Globus pallidus (tissue), 1 donor: ENCODE results near the gene RGS6.
A peak's percentile ranks its signal among the peaks of the same experiment; 100 is the strongest.

Experiments used
- DNase-seq: peaks from one replicate; pipeline ENCODE4 v3.0.0-alpha.2; 2015; ENCODE audit warnings: low spot score

Gene RGS6

DNA sequence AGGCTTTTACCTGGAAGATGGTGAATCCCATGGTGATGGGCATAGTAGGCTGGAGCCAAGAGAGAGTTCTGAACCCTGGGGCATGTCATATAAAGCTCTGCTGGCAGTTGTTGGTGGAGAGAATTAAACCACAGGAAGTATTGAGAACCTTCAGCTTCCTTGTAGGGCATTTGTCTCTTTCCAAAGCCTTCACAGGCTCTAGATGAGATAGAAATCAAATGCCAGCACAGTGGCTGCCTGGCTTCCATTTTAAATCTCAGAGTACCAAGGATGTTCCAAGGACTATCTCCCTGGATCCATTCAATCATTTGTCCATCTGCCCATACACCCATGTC, 592.0 kb downstream of the RGS6 start:
- no peak for DNase-seq

DNA sequence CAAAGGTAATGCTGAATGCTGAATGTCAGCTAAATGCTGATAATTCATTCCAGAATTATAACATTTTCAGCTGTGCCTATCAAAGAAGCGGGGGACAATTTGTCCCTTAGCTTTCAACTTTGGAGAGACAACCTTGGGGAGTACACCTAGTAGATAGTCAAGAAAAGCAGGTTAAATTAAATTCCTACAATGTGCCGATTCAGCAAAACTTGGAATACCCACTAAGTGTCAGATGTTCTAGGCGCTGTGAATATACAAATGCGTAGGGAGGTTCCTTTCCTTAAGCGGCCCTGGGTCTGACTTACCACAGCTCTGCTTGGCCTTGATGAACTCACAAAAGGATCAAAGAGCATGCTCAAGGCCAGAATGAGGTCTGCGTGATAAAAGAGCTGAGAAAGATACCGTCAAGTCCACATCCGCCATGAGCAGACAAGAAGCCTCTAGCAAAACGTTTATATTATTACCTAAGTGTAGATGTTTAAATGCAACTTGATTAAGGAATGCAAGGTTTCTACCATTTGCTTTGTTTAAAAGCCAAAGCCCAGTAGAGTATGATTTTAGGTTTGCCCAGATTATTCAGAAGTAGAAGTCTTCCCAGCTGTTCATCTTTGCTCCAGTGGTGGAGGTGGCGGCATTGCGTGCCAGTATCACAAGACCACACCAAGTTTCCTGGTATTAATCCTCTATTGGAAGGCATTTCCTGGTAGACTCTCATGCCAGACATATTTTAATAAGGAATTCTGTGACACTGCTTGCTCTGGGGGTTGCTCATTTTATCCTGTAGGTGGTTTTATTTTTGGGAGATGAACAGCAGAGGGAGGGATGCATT, 593.1 kb downstream of the RGS6 start:
- no peak for DNase-seq

DNA sequence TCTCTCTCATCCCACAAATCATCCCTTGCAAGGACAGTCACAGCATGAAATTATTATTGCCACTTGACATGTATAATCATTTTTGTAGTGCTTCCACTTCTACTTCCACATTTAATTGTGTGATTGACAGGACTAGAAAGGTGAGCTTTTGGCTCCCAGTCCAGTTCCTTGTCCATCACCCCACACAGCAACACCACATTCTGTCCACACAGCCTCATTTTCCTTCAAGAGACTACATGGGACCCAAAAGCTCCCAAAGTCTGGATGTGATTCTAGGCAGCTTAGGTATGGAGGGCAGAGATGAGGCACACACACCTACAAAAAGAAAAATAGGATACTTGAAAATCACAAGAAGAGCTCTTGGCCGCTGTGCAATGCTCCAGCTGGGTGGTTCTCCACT, 595.4 kb downstream of the RGS6 start:
- no peak for DNase-seq

DNA sequence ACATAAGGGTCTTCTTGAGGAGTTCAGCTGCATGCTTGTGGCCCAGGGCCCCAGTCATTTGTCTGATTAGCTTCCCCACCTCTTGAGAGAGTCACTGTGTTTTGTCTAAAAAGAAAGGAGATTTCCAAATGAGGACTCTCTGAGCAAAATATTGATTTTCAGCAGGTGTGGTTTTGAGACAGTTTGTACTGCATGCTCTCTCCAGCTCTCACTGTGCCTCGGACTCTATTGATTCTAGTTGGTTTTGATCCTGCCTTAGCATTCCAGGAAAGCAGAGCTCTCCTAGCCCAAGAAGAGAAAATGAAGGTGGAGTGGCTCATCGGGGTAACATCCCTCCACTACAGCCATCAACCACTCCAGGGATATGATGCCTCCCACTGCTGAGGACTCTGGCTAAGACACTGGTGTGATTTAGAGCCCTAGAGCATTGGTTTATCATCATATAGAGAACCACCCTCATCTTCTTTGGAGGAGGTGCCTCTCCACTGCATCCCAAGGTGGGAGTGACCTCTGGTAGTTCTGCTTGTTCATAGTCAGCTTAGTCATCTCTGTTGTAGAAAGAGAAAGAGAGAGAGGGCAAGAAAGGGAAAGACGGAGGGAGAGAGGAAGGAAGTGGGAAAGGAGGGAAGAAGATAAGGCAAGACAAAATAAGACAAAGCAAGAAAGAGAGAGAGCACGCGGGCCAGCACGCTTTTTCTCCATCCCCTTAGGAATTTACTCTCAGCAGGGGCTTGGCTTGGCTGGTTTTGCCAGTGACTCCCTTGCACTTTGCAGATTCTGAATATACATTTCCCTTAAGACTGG, 596.0 kb downstream of the RGS6 start:
- no peak for DNase-seq

DNA sequence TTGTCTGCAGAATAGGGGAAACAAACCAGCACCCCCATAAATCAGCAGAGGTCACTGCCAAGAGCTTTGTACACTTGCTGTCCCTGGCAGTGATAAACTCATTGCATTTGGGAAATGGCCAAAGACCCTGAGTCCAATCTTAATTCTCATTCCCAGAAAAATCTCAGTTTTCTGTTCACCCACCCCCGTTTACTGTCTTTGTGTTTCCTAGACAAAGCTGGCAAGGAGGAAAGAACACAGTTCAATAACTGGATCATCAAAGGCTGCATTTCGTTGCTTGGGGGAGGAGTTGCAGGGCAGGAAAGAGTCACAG, 596.6 kb downstream of the RGS6 start:
- DNase-seq, result no peak

DNA sequence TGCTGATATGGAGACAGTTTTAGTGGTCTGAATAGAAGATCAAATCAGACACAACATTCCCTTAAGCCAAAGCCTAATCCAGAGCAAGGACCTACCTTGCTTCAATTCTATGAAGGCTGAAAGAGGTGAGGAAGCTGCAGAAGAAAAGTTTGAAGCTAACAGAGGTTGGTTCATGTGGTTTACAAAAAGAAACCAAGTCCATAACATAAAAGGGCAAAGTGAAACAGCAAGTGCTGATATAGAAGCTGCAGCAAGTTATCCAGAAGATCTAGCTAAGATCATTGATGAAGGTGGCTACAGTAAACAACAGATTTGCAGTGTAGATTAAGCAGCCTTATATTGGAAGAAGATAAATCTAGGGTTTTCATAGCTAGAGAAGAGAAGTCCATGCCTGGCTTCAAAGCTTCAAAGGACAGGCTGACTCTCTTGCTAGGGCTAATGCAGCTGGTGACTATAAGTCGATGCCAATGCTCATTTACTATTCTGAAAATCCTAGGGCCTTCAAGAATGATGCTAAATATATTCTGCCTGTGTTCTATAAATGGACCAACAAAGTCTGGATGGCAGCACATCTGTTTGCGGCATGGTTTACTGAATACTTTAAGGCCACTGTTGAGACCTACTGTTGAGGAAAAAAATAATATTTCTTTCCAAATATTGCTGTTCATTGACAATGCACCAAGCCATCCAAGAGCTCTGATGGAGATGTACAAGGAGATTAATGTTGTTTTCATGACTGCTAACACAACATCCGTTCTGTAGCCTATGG, 600.6 kb downstream of the RGS6 start:
- DNase-seq, result no peak

DNA sequence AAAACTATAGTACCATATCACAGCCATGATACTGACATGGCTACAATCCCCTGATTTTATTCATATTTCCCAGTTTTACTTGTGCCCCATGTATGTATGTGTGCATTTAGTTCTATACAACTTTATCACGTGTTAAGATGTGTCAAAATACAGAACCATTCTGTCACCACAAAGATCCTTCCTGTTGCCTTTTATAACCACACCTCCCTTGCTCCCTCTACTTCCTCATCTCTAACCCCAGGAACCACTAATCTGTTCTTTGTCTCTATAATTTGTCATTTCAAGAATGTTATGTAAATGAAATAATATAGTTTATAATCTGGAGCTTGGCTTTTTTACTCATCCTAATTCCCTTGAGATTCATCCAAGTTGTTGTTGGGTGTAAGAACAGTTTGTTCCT, 603.3 kb downstream of the RGS6 start:
- DNase-seq, result no peak

DNA sequence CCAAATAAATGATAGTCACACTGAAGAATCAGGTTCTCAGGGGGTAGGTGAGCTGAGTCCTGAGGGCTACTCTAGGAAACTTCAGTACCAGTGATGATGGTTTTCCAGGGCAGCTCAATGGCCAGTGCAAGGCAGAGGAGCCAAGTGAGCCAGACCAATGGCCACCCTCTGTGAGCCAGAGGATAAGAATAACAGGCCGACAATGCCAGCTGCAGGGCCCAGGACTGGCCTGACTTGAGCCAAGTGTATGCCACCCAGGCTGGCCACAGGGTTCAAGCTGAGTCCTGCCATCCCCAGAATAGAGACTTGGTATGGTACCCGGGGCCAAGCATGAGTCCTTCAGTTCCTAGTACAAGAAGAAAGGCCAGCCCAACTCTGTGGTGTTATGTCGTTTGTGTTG, 606.2 kb downstream of the RGS6 start:
- DNase-seq, result no peak

DNA sequence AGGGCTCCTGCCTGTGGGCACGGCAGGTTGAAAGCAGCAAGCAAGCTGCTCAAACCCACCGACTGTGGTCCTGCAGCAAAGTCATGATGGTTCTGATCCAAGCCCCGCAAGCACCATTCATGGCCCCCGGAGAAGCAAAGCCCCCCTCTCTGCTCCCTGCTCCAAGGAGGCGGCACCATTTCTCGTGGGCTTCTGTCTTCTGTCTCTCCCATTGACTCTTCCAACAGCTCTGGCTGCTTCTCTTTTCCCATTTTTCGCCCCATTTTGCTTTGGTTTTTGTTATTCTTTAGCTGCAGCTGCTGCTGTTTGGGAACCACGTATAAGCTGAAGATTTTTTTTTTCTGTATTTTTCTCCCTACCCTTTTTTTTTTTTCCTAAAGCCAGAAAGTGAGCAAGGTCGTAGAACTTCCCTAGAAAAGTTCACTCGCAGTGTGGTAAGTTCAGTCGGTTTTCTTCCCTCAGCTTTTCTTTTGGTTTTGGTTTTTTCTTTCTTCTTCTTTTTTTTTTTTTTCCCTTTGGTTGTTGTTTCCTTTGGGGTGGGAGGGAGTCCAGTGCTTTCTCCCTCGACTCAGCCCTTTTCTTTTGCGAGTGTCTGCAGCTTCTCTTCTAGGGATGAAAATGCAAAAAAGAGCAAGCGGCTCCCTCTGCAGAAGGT, 607.6 kb downstream of the RGS6 start:
- no peak for DNase-seq

DNA sequence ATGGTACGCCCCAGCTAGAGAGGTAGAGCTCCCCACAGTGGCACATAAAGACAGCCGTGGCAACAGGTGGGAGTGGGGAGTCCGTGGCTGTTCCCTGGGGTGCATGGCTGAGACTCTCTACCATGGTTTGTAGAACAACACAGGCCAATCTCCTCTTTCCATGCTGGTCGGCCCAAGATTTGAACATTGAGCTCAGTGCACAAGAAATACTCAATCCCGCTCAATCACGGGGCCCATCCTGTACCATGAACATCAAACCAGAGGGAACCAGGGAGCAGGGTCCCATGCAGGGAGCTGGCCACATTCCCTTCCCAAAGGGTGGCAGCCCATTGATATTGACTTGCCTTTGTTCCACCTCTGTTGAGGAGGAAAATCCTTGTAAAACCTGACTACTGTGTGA, 608.6 kb downstream of the RGS6 start:
- DNase-seq, result no peak

DNA sequence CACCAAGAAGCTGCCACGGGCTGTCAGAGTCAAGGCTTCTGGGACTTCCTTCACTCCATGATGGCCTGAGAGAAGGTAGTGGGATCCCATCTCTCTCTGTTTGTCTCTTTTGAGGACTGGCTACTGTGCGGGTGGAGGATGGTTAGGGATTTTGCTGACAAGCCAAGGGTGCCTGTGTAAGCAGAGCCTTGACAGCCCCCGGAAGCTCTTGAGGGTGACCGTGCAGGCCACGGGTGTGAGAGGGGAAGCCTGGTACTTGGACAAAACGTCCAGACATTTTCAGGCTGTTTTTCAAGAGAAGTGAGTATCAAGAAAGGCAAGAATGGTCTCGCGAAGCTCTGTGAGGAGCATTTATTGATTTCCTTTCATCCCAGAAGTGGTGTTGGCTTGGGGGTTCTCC, 609.3 kb downstream of the RGS6 start:
- DNase-seq, result no peak

DNA sequence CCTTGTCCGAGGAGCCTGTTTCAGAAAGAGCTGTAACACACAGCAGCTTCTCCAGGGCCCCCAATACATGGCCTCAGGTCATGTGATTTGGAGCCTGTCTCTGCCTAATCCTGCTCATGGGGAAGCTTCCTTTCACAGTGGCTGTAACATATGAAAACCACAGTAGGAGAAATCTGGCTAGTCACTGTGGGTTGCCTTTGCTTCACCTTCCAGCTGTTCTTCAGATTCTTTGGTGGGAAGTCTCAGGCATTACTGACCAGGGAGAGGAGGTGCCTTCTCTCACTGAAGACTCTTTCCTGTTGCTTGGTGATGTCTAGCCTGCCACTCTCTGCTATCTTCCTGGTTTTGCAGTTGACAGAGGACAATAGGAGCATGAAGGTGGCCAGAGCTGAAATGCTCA, 611.1 kb downstream of the RGS6 start:
- DNase-seq, result no peak

DNA sequence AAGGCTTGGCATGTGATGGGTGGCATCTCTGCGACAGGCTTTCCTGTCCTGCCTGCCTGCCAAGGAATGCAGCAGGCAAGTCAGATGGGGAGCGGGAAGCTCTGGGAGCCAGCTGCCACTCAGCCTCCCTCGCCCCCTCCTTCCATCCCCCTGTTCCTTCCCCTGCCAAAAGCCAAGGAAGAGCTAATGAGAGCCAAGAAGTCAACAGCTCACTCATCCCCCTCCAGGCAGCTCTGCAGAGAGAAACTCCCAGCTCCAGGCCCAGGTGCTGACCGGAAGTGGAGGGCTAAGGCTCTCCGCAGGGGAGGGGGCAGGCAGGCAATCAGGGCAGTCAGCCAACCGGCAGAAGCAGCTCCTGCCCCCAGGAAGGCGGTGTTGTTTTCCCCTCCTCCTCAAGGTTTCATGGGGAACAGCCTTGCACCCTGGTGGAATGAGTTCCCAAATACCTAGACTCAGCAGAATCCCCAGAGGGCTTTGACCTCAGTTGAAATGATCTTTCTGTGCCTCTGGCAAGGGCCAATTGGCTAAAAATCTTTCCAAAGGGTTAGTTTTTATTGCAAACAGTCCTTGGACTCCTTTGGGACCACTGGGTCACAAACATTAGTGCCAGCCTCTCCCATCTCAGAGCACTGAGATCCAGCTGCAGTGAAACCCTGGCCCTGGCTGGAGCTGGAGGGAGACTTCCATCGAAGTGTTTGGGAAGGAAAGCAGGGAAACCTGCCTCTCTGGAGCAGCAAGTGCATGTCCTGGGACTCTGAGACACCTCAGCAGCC, 612.6 kb downstream of the RGS6 start:
- no peak for DNase-seq

DNA sequence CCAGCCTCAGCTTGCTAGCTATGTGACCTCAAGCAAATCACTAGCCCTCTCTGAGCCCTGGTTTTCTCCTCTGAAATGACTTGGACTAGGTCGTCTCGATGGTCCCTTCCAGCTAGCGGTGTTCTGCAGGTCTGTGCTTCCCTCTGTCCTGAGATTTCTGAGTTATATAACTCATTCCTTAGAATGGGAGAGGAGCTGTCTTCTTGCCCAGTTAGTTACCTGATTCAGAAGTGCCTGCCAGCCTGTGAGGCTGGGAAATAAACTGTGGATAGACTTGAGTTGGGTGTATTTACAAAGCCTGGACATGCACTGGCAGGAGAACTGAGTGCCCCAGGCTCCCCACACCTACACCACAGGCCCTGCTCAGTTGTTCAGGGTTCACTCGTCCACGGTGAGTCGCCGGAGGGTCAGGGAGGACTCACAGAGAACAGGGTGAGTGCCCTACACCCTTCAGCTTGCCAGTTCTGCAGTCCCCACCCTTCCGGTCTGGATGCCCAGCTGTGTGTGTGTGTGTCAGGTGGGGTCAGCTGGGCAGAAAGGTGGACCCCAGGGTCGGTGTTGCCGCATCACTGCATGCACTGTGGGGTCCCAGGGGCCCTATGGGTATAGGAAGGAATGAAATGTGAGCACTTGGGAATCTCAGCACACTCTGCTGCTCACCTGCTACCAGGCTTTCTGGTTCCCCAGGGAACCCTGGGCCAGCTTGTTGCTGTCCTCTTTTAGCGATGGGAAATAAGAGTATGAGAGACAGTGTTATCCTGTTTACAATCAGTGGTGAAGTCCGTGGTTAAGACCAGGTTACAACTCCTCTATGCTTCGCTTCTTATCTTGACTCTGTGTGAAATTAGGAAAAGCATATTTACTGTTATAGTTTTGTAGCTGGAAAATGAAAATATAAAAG, 613.4 kb downstream of the RGS6 start:
- DNase-seq, result no peak

DNA sequence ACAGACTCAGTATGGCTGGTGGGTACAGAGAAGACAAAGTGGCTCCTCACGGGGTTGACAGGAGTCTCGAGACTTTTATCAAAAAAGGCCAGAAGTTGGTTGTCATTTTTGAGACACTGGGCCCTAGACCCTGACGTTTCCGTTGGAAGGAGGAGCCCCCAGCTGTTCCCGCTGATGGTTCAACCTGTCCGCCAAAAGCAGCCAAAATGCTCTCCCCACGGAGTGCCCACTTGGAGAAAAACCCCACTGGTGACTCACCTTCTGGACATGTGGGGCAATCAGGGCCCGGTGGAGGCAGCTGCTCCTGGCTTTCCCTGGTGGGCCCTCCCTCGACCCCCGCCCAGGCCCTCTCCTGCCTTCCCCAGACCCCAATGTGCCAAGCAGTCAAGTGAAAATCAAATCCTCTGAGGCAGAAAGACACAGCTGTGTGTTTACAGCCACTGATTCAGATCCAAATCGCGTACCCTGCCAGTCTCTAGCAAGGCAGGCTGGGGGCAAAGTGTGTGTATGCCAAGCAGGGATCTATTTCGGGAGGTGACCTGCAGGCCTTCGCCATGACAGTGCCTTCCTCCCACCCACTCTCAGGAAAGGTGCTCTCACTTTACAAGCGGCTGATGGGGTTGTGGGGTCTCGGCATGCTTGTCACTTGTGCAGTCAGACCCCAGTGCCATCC, 614.3 kb downstream of the RGS6 start:
- DNase-seq, result no peak

DNA sequence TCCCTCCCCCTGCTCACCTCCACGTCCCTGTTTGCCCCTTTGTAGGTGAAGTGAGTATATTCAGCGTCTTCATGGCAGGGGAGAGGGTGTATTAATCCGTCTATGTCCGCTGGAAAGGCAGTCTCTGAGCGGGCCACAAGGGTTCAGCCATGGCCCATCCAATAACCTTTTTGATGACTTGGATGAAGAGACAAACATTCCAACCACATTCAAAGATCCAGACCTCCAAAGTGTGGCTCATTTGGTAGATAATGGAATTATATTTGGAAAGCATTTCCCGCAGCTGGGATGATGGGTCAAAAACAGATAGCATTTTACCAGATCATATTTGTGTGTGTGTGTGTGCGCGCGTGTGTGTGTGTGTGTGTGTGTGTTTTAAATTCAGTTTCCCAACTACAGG, 615.8 kb downstream of the RGS6 start:
- DNase-seq, result no peak

DNA sequence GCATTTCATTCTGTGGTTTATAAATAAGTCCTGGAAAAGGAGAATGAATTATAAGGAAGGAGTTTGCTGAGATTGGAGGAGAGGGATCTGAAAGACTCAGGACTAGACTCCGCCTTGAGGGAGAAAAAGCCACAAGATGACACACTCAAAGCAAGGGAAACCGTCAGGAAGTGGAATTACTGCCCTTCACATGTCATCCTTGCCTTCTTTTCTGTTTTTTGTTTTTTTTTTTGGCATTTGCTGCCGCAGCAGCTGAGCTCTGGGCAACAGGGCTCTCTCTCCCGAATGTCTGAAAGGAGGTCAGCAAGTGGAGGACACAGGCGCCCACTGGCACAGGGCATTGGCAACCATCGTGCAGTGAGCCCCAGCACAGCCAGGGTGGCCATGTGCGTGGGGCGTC, 616.8 kb downstream of the RGS6 start:
- peak; percentile 44 for DNase-seq

DNA sequence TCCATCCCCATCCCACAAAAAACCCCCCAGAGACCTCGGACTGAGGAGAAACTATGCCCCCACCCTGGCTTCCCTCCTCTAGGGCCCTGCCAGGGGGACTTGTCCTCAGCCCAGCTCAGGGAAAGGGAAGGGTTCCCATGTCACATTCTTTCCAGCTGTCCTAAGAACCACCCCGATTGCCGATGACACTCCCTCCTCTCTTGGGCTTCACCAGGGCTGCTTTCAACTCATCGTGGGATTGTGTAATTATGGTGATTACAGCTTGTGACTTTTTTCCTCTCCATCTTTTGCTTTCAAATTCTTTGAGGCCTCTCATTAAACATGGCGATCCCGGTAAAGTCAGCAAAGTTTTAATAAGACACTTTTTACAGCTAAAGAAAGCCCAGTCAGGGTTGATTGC, 617.6 kb downstream of the RGS6 start:
- no peak for DNase-seq

DNA sequence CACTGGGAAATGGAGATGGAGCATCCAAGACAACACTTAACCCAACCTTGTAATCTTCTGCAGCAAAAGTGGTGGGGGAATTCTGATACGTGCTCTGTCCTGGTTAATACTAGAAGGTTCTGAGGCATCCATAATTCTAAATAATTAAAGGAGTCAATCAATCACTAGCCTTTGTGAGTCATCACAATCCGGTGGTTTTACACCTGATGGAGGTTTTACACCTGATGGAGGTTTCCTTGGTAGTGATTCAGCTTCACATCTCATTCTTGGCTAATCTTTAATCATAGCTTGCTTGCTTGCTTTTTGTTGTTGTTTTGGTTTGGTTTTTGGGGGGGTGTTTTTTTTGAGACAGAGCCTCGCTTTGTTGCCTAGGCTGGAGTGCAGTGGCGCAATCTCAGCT, 618.3 kb downstream of the RGS6 start:
- DNase-seq, result no peak

DNA sequence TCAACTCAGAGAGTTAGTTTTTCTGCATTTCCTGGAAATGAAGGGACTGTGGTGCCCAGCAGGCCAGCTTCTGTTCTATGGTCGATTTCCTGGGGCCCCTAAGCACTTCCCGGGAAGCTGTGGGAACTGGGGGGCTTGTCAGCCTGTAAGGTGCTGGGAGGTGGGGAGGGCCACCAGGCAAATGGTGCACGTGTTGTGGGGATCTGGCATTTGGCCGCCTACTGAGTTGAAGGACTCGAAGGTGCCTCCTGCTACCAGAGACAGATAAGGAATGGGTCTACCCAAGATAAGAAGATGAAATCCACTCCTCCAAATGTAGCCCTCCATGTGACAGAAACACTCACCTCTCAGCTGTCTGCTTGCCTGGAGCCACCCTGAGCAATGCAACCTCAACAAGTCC, 620.0 kb downstream of the RGS6 start:
- no peak for DNase-seq
